GM12874 (cell line): ENCODE measurements around the gene UBE2R2.

ENCODE experiments used
- TF ChIP-seq, protein P1 (sequence below): IDR thresholded peaks from 2 replicates; pipeline ENCODE4 v1.5.1; 2011; ENCODE audit warnings: low read depth, mild to moderate bottlenecking, control low read depth, low read length, moderate library complexity; ENCODE audit not compliant: insufficient read depth

Gene UBE2R2

DNA sequence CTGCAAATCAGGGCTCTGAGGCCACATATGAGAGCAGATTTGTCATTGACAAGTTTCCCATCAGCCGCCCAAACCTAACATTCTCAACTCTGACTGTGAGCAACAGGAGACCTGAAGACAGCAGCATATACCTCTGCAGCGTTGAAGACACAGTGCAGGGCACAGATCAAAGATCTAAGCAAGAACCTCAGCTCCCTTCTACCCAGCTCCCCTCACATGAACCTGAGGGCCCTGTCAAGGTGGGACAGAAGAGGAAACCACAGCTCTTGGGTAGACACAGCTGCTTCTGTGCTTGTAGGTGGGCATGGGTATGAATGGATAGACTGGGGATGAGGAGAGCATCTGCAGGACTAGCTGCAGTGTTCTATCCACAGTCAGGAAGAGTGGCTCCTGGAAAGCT is 30.3 kb upstream of the UBE2R2 start:
- TF ChIP-seq, protein P1, sequence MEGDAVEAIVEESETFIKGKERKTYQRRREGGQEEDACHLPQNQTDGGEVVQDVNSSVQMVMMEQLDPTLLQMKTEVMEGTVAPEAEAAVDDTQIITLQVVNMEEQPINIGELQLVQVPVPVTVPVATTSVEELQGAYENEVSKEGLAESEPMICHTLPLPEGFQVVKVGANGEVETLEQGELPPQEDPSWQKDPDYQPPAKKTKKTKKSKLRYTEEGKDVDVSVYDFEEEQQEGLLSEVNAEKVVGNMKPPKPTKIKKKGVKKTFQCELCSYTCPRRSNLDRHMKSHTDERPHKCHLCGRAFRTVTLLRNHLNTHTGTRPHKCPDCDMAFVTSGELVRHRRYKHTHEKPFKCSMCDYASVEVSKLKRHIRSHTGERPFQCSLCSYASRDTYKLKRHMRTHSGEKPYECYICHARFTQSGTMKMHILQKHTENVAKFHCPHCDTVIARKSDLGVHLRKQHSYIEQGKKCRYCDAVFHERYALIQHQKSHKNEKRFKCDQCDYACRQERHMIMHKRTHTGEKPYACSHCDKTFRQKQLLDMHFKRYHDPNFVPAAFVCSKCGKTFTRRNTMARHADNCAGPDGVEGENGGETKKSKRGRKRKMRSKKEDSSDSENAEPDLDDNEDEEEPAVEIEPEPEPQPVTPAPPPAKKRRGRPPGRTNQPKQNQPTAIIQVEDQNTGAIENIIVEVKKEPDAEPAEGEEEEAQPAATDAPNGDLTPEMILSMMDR, result no peak

DNA sequence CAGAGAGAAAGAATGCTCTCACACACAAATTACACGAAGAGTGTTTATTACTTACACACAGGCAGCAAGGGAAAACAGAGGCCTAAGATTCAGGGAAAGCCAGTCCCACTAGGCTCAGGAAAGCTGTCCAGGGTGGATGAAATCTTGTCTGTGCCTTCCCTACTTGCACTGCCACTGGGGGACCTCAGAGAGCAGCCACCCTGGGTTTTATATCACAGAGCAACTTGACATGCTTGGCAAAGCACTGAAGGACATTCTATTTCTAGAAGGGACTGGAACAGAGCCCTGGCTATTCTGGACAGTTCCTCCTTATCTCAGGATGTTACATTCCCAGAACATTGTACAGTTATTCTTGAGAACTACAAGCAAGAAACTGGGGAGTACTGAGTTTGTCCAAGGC is 29.1 kb upstream of the UBE2R2 start:
- TF ChIP-seq, protein P1, result no peak

DNA sequence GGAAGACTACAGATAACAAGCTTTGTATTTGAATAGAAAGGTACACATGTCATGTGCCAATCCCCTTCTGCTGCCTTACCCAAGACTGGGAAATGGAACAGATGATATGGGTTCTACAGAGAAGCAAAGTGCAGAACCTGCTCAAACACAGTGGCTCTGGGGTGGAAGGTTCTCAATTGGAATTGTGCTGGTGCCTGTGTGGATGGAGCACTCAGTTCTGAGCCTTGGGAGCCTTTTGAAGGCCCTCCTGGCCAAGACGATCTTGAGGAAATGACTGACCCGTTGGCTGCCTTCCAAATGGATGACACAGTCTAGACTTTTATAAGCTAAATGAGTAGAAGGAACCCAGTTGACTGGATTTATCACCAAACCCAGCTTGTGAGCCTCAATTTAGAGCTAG is 25.8 kb upstream of the UBE2R2 start:
- TF ChIP-seq, protein P1, result no peak

DNA sequence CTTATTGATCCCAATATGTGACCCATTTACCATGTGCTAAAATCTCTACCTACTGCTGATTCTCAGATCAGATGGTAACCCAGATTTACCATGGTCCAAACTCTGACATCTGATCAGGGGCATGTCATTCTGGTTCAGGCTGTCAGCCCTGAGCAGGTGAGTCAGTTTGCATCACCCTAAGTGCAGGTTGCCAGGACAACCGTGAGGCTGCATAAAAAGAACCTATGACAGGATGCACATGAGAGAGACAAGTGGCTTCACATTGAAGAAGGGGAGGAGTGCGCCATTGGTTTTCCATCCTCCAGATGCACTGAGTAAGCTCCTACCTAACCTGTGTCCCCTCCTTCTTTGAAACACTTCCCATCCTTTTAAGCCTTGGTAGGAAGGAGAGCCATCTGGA is 22.4 kb upstream of the UBE2R2 start:
- TF ChIP-seq, protein P1, result no peak

DNA sequence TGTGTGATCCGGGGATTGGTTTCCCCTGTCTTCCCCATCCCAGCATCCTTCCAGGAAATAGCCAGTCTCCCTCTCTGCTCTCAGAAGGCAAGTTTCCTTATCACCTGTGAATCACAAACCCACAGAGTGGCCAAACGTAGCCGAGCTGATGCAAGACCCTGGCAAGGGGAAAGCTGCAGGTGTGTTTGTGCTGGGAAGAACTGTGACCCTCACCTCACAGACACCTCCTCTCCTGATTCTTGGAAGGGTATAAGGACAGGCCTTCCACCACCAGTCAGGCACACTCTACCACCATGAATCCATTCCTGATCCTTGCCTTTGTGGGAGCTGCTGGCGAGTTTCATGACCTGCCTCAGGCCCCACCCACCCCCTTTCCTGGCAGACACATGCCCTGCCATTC is 21.7 kb upstream of the UBE2R2 start, which contains the start of gene PRSS3:
Gene PRSS3, plus strand, starts transcription at position 281 of the 400 bp plus-strand sequence. Its CDS starts 13 bp downstream, at position 294.
- TF ChIP-seq, protein P1, result no peak

DNA sequence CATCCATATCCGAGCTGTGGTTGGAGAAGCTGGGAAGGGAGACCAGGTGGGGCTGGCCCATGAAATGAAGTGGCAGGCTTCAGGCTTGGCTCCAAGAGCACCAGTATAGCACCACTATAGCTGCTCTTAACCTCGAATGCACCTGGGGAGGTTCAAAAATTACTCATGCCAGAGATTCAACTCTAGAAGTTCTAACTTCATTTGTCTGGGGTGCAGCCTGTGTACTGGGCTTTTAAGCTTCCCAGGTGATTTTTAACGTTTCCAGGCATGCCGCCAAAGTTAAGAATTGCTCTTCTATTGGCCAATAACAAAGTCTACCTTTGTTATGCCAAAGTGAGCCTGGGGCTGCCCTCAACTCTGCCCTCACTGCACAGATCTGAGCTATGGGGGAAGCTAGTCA is 21.1 kb upstream of the UBE2R2 start:
- TF ChIP-seq, protein P1, result no peak

DNA sequence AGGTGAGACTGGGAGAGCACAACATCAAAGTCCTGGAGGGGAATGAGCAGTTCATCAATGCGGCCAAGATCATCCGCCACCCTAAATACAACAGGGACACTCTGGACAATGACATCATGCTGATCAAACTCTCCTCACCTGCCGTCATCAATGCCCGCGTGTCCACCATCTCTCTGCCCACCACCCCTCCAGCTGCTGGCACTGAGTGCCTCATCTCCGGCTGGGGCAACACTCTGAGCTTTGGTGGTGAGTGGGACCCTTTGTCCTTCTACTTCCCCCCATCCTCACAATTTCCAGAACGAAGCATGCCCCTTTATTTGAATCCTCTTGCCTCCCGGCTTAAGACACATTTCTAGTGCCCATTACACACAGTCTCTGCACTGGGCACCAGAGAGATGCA is 19.1 kb upstream of the UBE2R2 start:
- TF ChIP-seq, protein P1, result no peak

DNA sequence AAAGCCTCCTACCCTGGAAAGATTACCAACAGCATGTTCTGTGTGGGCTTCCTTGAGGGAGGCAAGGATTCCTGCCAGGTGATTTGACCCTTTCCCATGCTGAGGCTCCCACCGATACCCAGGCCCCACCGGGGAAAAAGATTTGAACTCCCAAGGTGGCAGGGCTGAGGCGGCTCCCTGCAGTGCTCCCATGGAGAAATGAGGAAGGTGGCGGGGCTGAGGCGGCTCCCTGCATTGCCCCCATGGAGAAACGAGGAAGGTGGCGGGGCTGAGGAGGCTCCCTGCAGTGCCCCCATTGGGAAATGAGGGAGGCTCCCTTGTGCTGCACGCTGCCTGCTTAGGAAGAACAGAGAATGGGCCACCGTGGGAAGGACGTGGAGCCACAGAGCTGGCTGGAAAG is 18.4 kb upstream of the UBE2R2 start:
- TF ChIP-seq, protein P1, result no peak
